K562 (cell line): ENCODE results near the gene TP53I13. TPM values are rescaled to one million over a fixed set of nuclear protein-coding genes. Genes with fewer than 3 reads are reported as not detected.

Experiments used
- ATAC-seq: fragments of 200-7000 bp; cut with Tn5 transposase; 3 replicates; pipeline ENCODE4 v1.9.1; 2020; ENCODE audit warnings: moderate library complexity
- BruUV-seq: library from RNA; stranded (reverse); fragments of 400-500 nt; replicated peaks from 2 replicates; lab custom pipeline; 2021; lab: Mats Ljungman, UMichigan
- CTCF ChIA-PET: fragments of 300-600 bp; formaldehyde crosslinking; extraction: SDS; loops from one replicate; lab custom pipeline; 2021; ENCODE audit warnings: low intra/inter-chr PET ratio; lab: Yijun Ruan, JAX
- POLR2A ChIA-PET: fragments of 300-600, 350-650 bp; sonication (Branson Sonifier 250); formaldehyde crosslinking; extraction: SDS; loops from one replicate; lab custom pipeline; 2021; ENCODE audit warnings: antibody characterized with exemption, inconsistent platforms; lab: Yijun Ruan, JAX
- DNase-seq, 4 experiments: peaks; one replicate each; pipeline versions ENCODE4 v3.0.0 to v3.0.0-alpha.2; 2011 to 2018; ENCODE audit warnings: low spot score in 3 of 4, mixed read lengths in 3 of 4; ENCODE audit errors: extremely low read depth in 1 of 4
- FAIRE-seq: peaks from 2 replicates; lab custom pipeline; 2011; peaks lifted over from hg19 to GRCh38; lab: Jason Lieb, UNC
- H2AFZ ChIP-seq: 2 replicates; pipeline ENCODE4 v1.6.0; 2011; ENCODE audit warnings: low read depth, low read length, control low read depth, inconsistent platforms
- H3K27ac ChIP-seq: fragments of 200-600 bp; 3 replicates; pipeline ENCODE4 v1.8.0; 2011; ENCODE audit warnings: low read depth, mild to moderate bottlenecking, control low read depth, inconsistent platforms, low read length, moderate library complexity, mixed read lengths; ENCODE audit errors: extremely low read depth
- H3K27me3 ChIP-seq, 2 experiments: fragments of 300-600 bp in 1 of 2; 2 replicates in 1 of 2; 3 replicates in 1 of 2; pipeline versions ENCODE4 v1.6.0 to v1.8.0; 2011; ENCODE audit warnings: inconsistent platforms in 2 of 2, low read length in 2 of 2, mild to moderate bottlenecking in 1 of 2, mixed read lengths in 1 of 2, moderate library complexity in 1 of 2; ENCODE audit not compliant: control insufficient read depth in 2 of 2, insufficient read depth in 2 of 2
- H3K36me3 ChIP-seq: fragments of 300-600 bp; 3 replicates; pipeline ENCODE4 v1.8.0; 2011; ENCODE audit warnings: mild to moderate bottlenecking, low read length, inconsistent platforms; ENCODE audit not compliant: control insufficient read depth, insufficient read depth
- H3K4me1 ChIP-seq, 2 experiments: fragments of 200-600 bp in 1 of 2; replicated peaks in 1 of 2; 2 replicates in 1 of 2; 3 replicates in 1 of 2; pipeline versions ENCODE4 v1.5.1 to v1.8.0; 2011; ENCODE audit warnings: inconsistent platforms in 2 of 2, low read length in 2 of 2, mild to moderate bottlenecking in 1 of 2, mixed read lengths in 1 of 2, moderate library complexity in 1 of 2; ENCODE audit not compliant: control insufficient read depth in 2 of 2, insufficient read depth in 2 of 2
- H3K4me2 ChIP-seq: 2 replicates; pipeline ENCODE4 v1.6.1; 2011; ENCODE audit warnings: low read length, control low read depth, inconsistent platforms, mixed read lengths; ENCODE audit not compliant: insufficient read depth
- H3K4me3 ChIP-seq: fragments of 200-600 bp; sonication (generic), shearing (Covaris generic); 2 replicates; pipeline ENCODE4 v1.5.1; 2016; ENCODE audit warnings: control low read depth, inconsistent platforms
- H3K79me2 ChIP-seq: fragments of 200-600 bp; 3 replicates; pipeline ENCODE4 v1.8.0; 2011; ENCODE audit warnings: low read length, inconsistent platforms; ENCODE audit not compliant: control insufficient read depth, insufficient read depth
- H3K9ac ChIP-seq, 2 experiments: 2 replicates each; pipeline versions ENCODE4 v1.6.0 to v1.6.1; 2011; ENCODE audit warnings: low read depth in 2 of 2, low read length in 2 of 2, control low read depth in 1 of 2, inconsistent platforms in 1 of 2, mild to moderate bottlenecking in 1 of 2, mixed read lengths in 1 of 2; ENCODE audit not compliant: insufficient read depth in 1 of 2
- H3K9me1 ChIP-seq: one replicate; pipeline ENCODE4 v1.6.0; 2011; ENCODE audit warnings: inconsistent platforms, mild to moderate bottlenecking, low read length, moderate library complexity; ENCODE audit not compliant: control insufficient read depth, insufficient read depth
- H3K9me3 ChIP-seq: replicated peaks from 2 replicates; pipeline ENCODE4 v1.5.1; 2011; ENCODE audit warnings: low read depth, low read length, inconsistent platforms; ENCODE audit not compliant: control insufficient read depth, insufficient read depth
- H4K20me1 ChIP-seq: replicated peaks from 2 replicates; pipeline ENCODE4 v1.6.1; 2011; ENCODE audit warnings: low read length, inconsistent platforms, mixed read lengths; ENCODE audit not compliant: control insufficient read depth, insufficient read depth
- BMI1 ChIP-seq: fragments of 150-350 bp; IDR thresholded peaks from 2 replicates; pipeline ENCODE4 v1.6.1; 2014; ENCODE audit warnings: low read length
- GABPA ChIP-seq: fragments of 200-800 bp; sonication (Bioruptor generic); conservative IDR thresholded peaks from 2 replicates; pipeline ENCODE4 v1.6.1; 2016; ENCODE audit warnings: low read depth, missing genetic modification characterization, missing compliant biosample characterization
- MEF2A ChIP-seq: IDR thresholded peaks from 2 replicates; pipeline ENCODE4 v1.6.1; 2011; ENCODE audit warnings: low read depth, mild to moderate bottlenecking, low read length, moderate library complexity; ENCODE audit not compliant: control insufficient read depth
- RBM34 ChIP-seq: fragments of 200-400 bp; formaldehyde crosslinking; IDR thresholded peaks from 2 replicates; pipeline ENCODE4 v1.6.1; 2018; ENCODE audit warnings: low read length, borderline replicate concordance; ENCODE audit not compliant: insufficient read depth
- SREBF1 ChIP-seq: fragments of 150-350 bp; IDR thresholded peaks from 2 replicates; pipeline ENCODE4 v1.6.1; 2014; ENCODE audit warnings: antibody characterized with exemption, low read depth, low read length, borderline replicate concordance
- ZKSCAN1 ChIP-seq: fragments of 150-350 bp; IDR thresholded peaks from 2 replicates; pipeline ENCODE4 v1.6.1; 2016; ENCODE audit warnings: low read depth, low read length
- WGBS: fragments of 100-300 bp; shearing (Covaris generic); methylation state at CpG from one replicate; pipeline ENCODE4 v1.1.6; 2016; ENCODE audit warnings: low coverage, mixed read lengths; ENCODE audit not compliant: insufficient coverage; ENCODE audit errors: missing lambda C conversion rate; 5-methylcytosine and 5-hydroxymethylcytosine counted together
- in situ Hi-C: fragments of 300-500 bp; cut with MboI; formaldehyde crosslinking; loops from 4 replicates; pipeline ENCODE4 v1.15.0; 2018; ENCODE audit warnings: inconsistent platforms, mixed read lengths
- intact Hi-C: fragments of 100-400 bp; cut with micrococcal nuclease; formaldehyde crosslinking; loops from 2 replicates; pipeline ENCODE4 v1.14.2; 2022
- polyA plus RNA-seq, 8 experiments: library from polyadenylated mRNA; depleted of rRNA in 4 of 8; stranded (reverse) in 5 of 8; unstranded in 3 of 8; fragments of >200 nt; fragmentation: Nextera tagmentation in 2 of 8; fragmentation: Illumina TruSeq in 1 of 8; extraction: Ambion mirVana in 2 of 8; extraction: Trizol in 1 of 8; gene quantifications; 2 replicates each; pipeline versions ENCODE4 v1.2.1 to v1.2.3, GENCODE V29; 2011 to 2014; ENCODE audit warnings: inconsistent platforms in 1 of 8, missing spikeins in 1 of 8
- total RNA-seq, 7 experiments: library from RNA; depleted of rRNA in 6 of 7; stranded (reverse); fragments of >200 nt in 6 of 7; fragmentation: Illumina TruSeq in 2 of 7; extraction: Trizol in 2 of 7; gene quantifications; 2 replicates each; pipeline versions ENCODE4 v1.2.1 to v1.2.3, GENCODE V29; 2011 to 2021; ENCODE audit warnings: low replicate concordance in 1 of 7
- TF ChIP-seq, protein P1 (sequence below): fragments of 450-650 bp; conservative IDR thresholded peaks from 2 replicates; pipeline ENCODE4 v1.6.1; 2016; ENCODE audit warnings: missing genetic modification characterization, low read depth, mild to moderate bottlenecking, control low read depth, missing compliant biosample characterization
- TF ChIP-seq, protein P2 (sequence below): fragments of 450-650 bp; IDR thresholded peaks from 2 replicates; pipeline ENCODE4 v1.6.1; 2018; ENCODE audit warnings: mild to moderate bottlenecking, low read depth; ENCODE audit not compliant: partially characterized antibody

Gene TP53I13
- total and polyA plus RNA-seq, 9 of the 15 experiments (the other 6 are each of a cell fraction or from before 2014, with no cell fraction given): 0.08 to 28.3 (median 9.1) TPM

DNA sequence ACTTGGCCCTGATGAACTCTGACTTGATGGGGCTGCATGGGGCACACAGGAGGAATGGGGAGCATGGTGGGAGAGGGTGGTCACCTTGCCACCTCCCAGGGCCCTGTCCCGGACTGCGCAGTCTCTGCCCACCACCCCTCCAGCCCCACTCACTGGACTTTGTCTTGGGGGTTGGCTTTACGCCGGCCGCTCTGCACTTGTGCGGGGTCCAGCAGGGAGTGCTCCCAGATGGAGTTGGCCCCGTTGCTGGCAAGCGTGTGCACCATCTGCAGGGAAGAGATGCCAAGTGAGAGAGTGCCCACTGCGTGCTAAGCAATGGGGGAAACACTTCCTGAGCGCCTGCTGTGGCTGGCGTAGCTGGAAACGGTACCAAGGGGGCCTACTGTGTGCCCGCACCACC is 14.3 kb downstream of the TP53I13 start:
- Histone ChIP-seq H3K4me2 (no peak overlapping the region), H4K20me1 (no peaks in the 10 kb centered on the region; the same call in 1 of the 2 replicates), H3K9me1 (peaks cover 2% of the 10 kb centered on the region), H3K27ac (no peak overlapping the region), H3K4me1 (peaks cover 6 to 42% of the 10 kb centered on the region in 2 experiments; a peak in 4 of 5 replicates), H3K9ac (0 out of 4 replicates have a peak overlapping the region, but pooled peaks of 1 of the 2 experiments have one; percentile 4), H3K4me3 (no peak overlapping the region), H3K9me3 (no peaks in the 10 kb centered on the region), H3K27me3 (no peaks in the 10 kb centered on the region), H2AFZ (no peak overlapping the region), H3K36me3 (peaks cover 30% of the 10 kb centered on the region; the same call in 1 of the 3 replicates), H3K79me2 (peaks cover 12% of the 10 kb centered on the region)
- ATAC-seq (no peak), FAIRE-seq (no peak), DNase-seq (no peak)
- no TSS peak for BruUV-seq
- CTCF ChIA-PET: no interaction called here
- 89% methylated on average over 11 of the region's 13 CpGs for WGBS
- TF ChIP-seq ZKSCAN1 (no peak; the same call in 1 of the 2 replicates), GABPA (no peak), BMI1 (no peak), SREBF1 (no peak), MEF2A (no peak), RBM34 (no peak)
- TF ChIP-seq, protein P1, sequence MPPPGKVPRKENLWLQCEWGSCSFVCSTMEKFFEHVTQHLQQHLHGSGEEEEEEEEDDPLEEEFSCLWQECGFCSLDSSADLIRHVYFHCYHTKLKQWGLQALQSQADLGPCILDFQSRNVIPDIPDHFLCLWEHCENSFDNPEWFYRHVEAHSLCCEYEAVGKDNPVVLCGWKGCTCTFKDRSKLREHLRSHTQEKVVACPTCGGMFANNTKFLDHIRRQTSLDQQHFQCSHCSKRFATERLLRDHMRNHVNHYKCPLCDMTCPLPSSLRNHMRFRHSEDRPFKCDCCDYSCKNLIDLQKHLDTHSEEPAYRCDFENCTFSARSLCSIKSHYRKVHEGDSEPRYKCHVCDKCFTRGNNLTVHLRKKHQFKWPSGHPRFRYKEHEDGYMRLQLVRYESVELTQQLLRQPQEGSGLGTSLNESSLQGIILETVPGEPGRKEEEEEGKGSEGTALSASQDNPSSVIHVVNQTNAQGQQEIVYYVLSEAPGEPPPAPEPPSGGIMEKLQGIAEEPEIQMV: no peak
- TF ChIP-seq, protein P2, sequence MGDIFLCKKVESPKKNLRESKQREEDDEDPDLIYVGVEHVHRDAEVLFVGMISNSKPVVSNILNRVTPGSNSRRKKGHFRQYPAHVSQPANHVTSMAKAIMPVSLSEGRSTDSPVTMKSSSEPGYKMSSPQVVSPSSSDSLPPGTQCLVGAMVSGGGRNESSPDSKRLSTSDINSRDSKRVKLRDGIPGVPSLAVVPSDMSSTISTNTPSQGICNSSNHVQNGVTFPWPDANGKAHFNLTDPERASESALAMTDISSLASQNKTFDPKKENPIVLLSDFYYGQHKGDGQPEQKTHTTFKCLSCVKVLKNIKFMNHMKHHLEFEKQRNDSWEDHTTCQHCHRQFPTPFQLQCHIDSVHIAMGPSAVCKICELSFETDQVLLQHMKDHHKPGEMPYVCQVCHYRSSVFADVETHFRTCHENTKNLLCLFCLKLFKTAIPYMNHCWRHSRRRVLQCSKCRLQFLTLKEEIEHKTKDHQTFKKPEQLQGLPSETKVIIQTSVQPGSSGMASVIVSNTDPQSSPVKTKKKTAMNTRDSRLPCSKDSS: no peak
- in situ Hi-C loops: no loop called here
- POLR2A ChIA-PET: no interaction called here
- intact Hi-C loops: no loop called here
